Loucy (cell line): ENCODE measurements around the gene CRAT.
A peak's percentile ranks its signal among the peaks of the same experiment; 100 is the strongest.

Experiments used
- H2AFZ ChIP-seq: fragments of 200-600 bp; sonication (generic); 2 replicates; pipeline ENCODE4 v1.6.0; 2016; ENCODE audit warnings: antibody characterized with exemption, mild to moderate bottlenecking, low read length, moderate library complexity
- H3F3A ChIP-seq: fragments of 200-600 bp; 2 replicates; pipeline ENCODE4 v1.6.0; 2016; ENCODE audit warnings: antibody characterized with exemption, low read depth, mild to moderate bottlenecking
- H3K27me3 ChIP-seq: fragments of 200-600 bp; sonication (generic); 2 replicates; pipeline ENCODE4 v1.6.1; 2014; ENCODE audit warnings: low read length, mild to moderate bottlenecking; ENCODE audit not compliant: insufficient read depth, poor library complexity, severe bottlenecking
- H3K36me3 ChIP-seq: fragments of 200-600 bp; sonication (generic); 2 replicates; pipeline ENCODE4 v1.6.1; 2016; ENCODE audit warnings: low read length; ENCODE audit not compliant: insufficient read depth
- H3K4me1 ChIP-seq: fragments of 200-600 bp; sonication (generic); 2 replicates; pipeline ENCODE4 v1.5.1; 2014; ENCODE audit warnings: low read length, mild to moderate bottlenecking; ENCODE audit not compliant: insufficient read depth, poor library complexity, severe bottlenecking
- H3K4me2 ChIP-seq: fragments of 200-600 bp; sonication (generic); 2 replicates; pipeline ENCODE4 v1.6.0; 2014; ENCODE audit warnings: antibody characterized with exemption, low read length, low read depth, mild to moderate bottlenecking; ENCODE audit not compliant: poor library complexity, severe bottlenecking
- H3K4me3 ChIP-seq: fragments of 200-600 bp; sonication (generic); 2 replicates; pipeline ENCODE4 v1.5.1; 2014; ENCODE audit warnings: low read length, mild to moderate bottlenecking, mixed read lengths; ENCODE audit not compliant: poor library complexity, severe bottlenecking
- H3K79me2 ChIP-seq: fragments of 200-600 bp; sonication (generic); 2 replicates; pipeline ENCODE4 v1.6.1; 2014; ENCODE audit warnings: low read length; ENCODE audit not compliant: insufficient read depth
- H3K9ac ChIP-seq: fragments of 200-600 bp; sonication (generic); 2 replicates; pipeline ENCODE4 v1.6.0; 2014; ENCODE audit warnings: mild to moderate bottlenecking, low read depth, low read length, moderate library complexity; ENCODE audit not compliant: poor library complexity, severe bottlenecking
- H3K9me2 ChIP-seq: fragments of 200-600 bp; sonication (generic); replicated peaks from 2 replicates; pipeline ENCODE4 v1.6.1; 2016; ENCODE audit warnings: low read depth, low read length, mixed read lengths
- H3K9me3 ChIP-seq: fragments of 200-600 bp; sonication (generic); 2 replicates; pipeline ENCODE4 v1.6.1; 2014; ENCODE audit warnings: mild to moderate bottlenecking, antibody characterized with exemption, low read length, low read depth; ENCODE audit not compliant: insufficient read depth
- H4K20me1 ChIP-seq: fragments of 200-600 bp; sonication (generic); 2 replicates; pipeline ENCODE4 v1.6.0; 2014; ENCODE audit warnings: antibody characterized with exemption, low read length, mild to moderate bottlenecking; ENCODE audit not compliant: insufficient read depth, poor library complexity, severe bottlenecking
- CTCF ChIP-seq: fragments of 200-600 bp; sonication (generic); conservative IDR thresholded peaks from 2 replicates; pipeline ENCODE4 v1.5.1; 2014; ENCODE audit warnings: mild to moderate bottlenecking, antibody characterized with exemption, low read length
- EZH2phosphoT487 ChIP-seq: fragments of 200-600 bp; IDR thresholded peaks from 2 replicates; pipeline ENCODE4 v1.6.1; 2018; ENCODE audit warnings: antibody characterized with exemption, mild to moderate bottlenecking, moderate library complexity, borderline replicate concordance

Gene CRAT

GRCh38 chr9:129145316-129145715 lies 34.7 kb upstream of the CRAT start:
- TF ChIP-seq EZH2phosphoT487 = no peak
- TF ChIP-seq CTCF = no peak

GRCh38 chr9:129143031-129143927 lies 32.7 kb upstream of the CRAT start:
- H3K79me2 ChIP-seq = peaks cover 19% of the 10 kb centered on the region
- peak; percentile 71 for TF ChIP-seq CTCF
- no peak for TF ChIP-seq EZH2phosphoT487
- H3K9ac ChIP-seq = peak overlapping the region; percentile 100
- peak overlapping the region; percentile 82 for H3K4me3 ChIP-seq
- no peaks in the 10 kb centered on the region for H3K27me3 ChIP-seq
- peaks cover 37% of the 10 kb centered on the region for H3K4me1 ChIP-seq
- 0 out of 2 replicates have a peak, but pooled peaks cover 3% of the 10 kb centered on the region for H3F3A ChIP-seq
- H3K9me2 ChIP-seq = no peaks in the 10 kb centered on the region
- H3K4me2 ChIP-seq = peak overlapping the region; percentile 80
- H2AFZ ChIP-seq = no peak overlapping the region
- peaks cover 3% of the 10 kb centered on the region for H4K20me1 ChIP-seq
- peaks cover 10% of the 10 kb centered on the region; the same call in 1 of the 2 replicates for H3K36me3 ChIP-seq
- no peaks in the 10 kb centered on the region for H3K9me3 ChIP-seq

More at GRCh38 chr9:129145316-129145715, 34.7 kb upstream of the CRAT start:
- no peak overlapping the region for H3K9ac ChIP-seq
- no peak overlapping the region for H2AFZ ChIP-seq
- H3K9me2 ChIP-seq = no peaks in the 10 kb centered on the region
- no peaks in the 10 kb centered on the region for H3K9me3 ChIP-seq
- peaks cover 3% of the 10 kb centered on the region for H4K20me1 ChIP-seq
- peaks cover 19% of the 10 kb centered on the region for H3K79me2 ChIP-seq
- no peaks in the 10 kb centered on the region for H3K27me3 ChIP-seq
- H3F3A ChIP-seq = 0 out of 2 replicates have a peak, but pooled peaks cover under 1% of the 10 kb centered on the region
- H3K4me1 ChIP-seq = peaks cover 28% of the 10 kb centered on the region
- no peak overlapping the region for H3K4me3 ChIP-seq
- H3K4me2 ChIP-seq = no peak overlapping the region
- peaks cover 10% of the 10 kb centered on the region; the same call in 1 of the 2 replicates for H3K36me3 ChIP-seq

GRCh38 chr9:129142138-129142935 lies 31.7 kb upstream of the CRAT start:
- Histone ChIP-seq H3K79me2 (peaks cover 19% of the 10 kb centered on the region), H4K20me1 (peaks cover 3% of the 10 kb centered on the region), H3K4me1 (peaks cover 37% of the 10 kb centered on the region), H3K4me3 (peak overlapping the region; percentile 82), H3F3A (0 out of 2 replicates have a peak, but pooled peaks cover 3% of the 10 kb centered on the region), H3K4me2 (peak overlapping the region; percentile 80), H3K36me3 (peaks cover 12% of the 10 kb centered on the region; the same call in 1 of the 2 replicates), H3K9ac (peak overlapping the region; percentile 100), H3K9me2 (no peaks in the 10 kb centered on the region), H3K9me3 (no peaks in the 10 kb centered on the region), H2AFZ (no peak overlapping the region), H3K27me3 (no peaks in the 10 kb centered on the region)
- TF ChIP-seq CTCF (no peak), EZH2phosphoT487 (no peak)
